HG03135 (cell line): ENCODE data around the gene OPN4.
A peak's percentile ranks its signal among the peaks of the same experiment; 100 is the strongest.

Source experiments
- ATAC-seq: cut with Tn5 transposase; IDR thresholded peaks from one replicate; pipeline ENCODE4 v1.9.1; 2021; ENCODE audit warnings: mild to moderate bottlenecking, moderate library complexity; ENCODE audit not compliant: unreplicated experiment

OPN4 gene

GRCh38 chr10:86698207-86698940 lies 44.0 kb downstream of the OPN4 start:
- ATAC-seq, result no peak

- ATAC-seq, result no peak
Observed at GRCh38 chr10:86699125-86699524, 44.8 kb downstream of the OPN4 start.

- ATAC-seq, result no peak
Observed at GRCh38 chr10:86699541-86699940, 45.2 kb downstream of the OPN4 start.

- no peak for ATAC-seq
Observed at GRCh38 chr10:86699991-86700840, 45.9 kb downstream of the OPN4 start.

DNA sequence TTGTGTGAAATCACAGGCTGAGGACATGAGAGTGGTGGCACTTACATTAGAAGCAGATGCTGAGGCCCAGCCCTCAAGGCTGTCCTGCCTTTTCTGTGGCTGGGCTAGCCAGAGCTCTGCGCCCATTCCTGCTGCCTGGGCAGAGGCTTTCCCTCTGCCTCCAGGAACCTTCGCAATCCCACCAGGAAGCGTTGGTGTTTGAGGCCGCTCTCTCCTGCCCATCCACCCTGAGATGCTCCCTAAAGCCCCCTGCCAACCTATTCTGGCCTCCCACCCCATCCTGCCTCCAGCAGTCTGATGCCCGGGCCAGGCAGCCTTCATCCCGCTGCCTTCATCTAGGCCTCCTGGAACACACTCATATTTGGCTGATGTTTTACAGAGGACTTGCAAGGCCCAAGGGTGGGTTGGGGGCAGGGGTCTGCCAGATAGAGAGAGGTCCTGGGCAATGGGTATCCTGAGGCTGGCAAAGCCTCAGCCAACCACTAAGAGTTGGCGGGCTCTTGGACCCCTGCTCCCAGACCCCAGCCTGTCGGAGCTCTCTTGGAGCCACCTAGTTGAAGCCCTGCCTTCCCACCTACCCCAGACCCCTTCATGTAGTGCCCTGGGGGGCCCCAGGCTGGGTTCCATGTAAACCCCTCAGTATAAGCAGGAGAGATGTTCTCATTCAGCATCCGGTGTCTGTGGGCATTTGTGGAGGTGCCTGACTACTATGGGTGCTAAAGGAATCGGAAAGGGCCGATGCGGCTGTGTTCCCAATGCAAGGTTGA lies 46.7 kb downstream of the OPN4 start:
- ATAC-seq, result no peak

GRCh38 chr10:86703176-86703575 lies 48.8 kb downstream of the OPN4 start:
- ATAC-seq, result no peak

DNA sequence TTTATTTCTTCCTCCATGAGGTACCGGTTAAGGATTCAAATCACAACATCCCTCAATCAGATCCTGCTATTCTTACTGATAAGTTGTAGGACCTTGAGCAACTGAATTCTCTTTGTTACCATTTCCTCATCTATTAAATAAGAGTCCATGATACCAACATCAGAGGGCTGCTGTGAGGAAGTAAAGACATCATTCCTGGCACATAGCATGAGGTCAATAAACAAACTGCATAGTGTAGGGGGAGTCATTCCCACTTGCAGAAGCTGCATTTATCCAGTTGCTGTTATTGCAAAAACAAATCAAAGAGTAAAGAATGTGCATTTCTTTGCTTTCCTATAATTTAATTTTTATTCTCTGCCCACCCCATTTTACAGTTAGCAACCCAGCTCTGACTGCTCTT lies 50.8 kb downstream of the OPN4 start:
- no peak for ATAC-seq

- ATAC-seq, result no peak
Observed at GRCh38 chr10:86705905-86706304, 51.6 kb downstream of the OPN4 start.

DNA sequence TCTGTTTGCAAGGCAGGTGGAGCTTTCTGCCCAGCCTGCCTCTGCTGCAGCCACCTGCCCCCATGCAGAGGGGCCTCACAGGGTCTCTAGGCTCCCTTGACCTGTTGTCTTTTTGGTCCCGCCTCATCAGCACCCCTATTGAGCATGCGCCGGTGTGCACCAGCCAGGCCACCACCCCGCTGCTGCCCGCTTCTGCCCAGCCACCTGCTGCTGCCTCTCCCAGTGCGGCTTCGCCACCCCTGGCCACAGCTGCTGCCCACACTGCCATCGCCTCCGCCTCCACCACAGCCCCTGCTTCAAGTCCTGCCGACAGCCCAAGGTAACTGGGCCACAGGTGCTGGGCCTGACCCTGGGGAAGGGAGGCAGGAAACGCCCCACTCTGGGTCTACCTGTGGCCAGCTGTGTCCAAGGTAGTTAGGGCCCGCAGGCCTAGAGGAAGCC lies 52.1 kb downstream of the OPN4 start:
- ATAC-seq, result no peak

- no peak for ATAC-seq
Observed at GRCh38 chr10:86706977-86707376, 52.6 kb downstream of the OPN4 start.

DNA sequence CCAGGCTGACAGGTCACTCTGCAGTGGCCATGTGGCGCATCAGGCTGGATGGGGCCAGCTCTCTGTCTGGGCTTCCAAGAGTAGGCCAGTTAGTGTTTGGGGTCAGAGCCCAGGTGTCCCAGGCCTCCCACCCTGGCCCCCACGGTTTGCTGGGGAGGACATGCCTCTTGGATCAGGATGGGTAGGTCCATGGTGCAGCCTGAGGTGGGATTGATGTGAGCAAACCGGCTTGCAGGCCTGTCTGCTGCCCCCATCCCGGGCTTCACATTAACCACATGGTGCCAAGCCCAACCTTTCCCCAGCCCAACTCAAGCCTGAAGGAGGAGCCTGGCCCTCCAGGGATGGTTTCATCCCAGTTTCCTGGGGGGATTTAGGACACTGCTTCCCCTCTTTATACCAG lies 53.2 kb downstream of the OPN4 start:
- no peak for ATAC-seq

- no peak for ATAC-seq
Observed at GRCh38 chr10:86708068-86708782, 53.9 kb downstream of the OPN4 start.

DNA sequence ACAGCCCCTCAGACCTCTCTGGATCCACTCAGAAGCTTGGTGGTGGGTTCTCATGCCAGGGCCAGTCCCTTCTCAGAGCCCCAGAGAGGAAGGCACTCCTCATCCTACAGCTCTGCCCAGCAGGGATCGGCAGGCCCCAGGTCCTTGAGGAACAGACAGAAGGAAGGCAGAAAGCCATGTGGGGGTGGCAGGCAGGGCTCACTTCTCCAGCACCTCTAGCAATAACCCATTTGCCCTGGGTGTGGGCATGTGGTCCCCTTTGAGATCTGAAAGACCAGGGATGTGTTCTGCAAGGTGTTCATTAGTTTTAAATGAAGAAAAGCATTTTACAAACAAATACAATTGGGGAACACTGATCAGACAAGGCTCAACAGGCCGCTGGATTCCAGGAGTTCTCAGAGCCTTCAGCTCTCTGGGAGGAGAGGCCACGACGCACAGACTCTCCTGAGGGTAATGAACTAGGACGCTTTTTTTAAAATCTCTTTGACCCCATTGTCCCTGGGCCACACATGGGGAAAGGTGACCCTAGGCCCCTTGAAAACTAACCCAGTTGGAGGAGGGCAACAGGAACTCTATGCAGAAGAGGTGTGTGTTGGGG lies 54.5 kb downstream of the OPN4 start:
- ATAC-seq, result no peak

DNA sequence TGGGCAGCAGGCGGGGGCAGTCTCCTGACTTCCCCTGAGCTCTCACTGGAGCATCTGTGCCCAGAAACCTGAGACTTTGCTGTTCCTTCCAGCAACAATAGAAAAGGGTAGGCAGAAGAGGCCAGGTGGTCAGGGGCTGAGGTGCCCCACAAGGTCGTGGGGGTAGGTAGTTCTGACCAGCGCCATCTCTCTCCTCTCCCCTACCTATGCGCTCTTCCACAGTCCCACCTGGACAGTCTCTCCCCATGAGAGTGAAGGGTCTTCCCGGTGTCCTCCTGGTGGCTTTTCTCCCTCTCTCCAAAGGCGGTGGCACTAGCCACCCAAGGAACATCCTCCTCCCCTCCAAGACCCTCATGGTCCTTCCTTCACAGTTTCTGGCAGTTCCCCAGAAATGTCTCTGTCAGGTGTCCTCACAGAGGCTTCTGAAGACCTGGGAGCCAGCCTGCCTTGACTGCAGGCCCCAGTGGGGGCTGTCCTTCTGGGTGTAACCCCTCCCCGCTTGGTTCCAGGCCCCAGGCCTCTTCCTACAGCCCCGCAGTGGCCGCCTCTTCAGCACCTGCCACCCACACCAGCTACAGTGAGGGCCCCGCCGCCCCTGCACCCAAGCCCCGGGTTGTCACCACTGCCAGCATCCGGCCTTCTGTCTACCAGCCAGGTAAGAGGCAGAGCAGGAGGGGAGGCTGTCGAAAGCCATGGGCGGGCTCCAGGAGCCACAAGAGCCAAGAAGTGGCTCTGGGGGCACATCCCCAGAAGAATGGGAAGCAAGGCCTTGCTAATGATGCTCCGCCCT lies 55.2 kb downstream of the OPN4 start:
- ATAC-seq, result no peak

GRCh38 chr10:86710987-86711512 lies 56.7 kb downstream of the OPN4 start:
- peak; percentile 86 for ATAC-seq

DNA sequence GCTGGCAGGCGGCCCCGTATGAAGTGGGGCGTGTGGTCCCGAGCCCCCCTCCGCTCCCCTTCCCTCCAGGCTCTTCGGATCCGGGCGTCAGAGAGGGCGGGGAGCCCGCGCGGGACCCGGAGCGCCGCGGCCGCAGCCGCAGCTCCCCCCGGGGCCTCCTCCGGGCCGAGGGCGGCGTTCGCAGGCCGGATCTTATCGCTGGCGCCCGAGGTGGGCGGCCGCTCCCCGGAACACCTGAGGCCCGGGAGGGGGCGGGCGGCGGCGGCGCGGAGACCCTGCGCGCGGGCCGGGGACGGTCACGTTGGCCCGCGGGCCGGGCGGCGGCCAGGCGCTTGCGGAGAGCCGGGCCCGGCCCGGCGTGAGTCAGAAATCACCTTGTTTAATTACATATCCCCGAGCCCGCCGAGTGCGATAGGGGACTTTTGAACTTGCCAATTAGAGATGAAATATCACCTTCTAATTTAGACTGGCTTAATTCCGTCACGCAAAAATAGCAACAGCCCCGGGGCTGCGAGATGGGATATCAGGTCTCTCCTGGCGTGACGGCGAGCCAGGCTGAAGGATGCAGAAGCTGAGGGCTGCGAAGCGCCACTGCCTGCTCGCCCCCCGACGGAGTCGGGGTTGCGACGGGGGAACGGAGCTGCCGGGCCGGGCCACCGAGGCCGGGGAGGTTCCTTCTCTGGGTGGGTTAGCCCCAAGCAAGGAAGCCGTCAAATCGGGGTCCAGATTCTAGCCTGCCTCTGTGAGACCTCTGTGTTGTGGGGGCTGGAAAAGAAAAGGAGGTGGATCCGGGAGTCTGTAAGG lies 57.4 kb downstream of the OPN4 start:
- ATAC-seq, result peak; percentile 48

DNA sequence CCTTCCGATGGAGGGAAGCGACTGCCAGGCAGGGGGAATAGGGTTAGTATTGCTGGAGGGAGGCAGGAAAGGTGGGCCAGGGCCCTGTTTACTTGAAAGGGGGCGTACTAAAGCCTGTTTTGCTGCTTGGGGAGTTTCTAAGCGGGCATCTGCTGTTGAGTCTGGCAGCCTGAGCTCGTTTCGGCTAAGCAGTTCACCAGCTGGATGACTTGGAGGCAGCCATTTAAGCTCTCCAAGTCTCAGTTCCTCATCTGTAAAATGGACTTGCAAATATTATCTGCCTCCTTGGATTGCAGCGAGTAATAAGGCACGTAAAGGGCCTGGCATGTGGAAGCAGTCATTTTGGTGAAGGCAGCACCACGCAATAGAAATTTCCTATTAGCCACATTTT lies 58.0 kb downstream of the OPN4 start:
- ATAC-seq, result peak; percentile 20

DNA sequence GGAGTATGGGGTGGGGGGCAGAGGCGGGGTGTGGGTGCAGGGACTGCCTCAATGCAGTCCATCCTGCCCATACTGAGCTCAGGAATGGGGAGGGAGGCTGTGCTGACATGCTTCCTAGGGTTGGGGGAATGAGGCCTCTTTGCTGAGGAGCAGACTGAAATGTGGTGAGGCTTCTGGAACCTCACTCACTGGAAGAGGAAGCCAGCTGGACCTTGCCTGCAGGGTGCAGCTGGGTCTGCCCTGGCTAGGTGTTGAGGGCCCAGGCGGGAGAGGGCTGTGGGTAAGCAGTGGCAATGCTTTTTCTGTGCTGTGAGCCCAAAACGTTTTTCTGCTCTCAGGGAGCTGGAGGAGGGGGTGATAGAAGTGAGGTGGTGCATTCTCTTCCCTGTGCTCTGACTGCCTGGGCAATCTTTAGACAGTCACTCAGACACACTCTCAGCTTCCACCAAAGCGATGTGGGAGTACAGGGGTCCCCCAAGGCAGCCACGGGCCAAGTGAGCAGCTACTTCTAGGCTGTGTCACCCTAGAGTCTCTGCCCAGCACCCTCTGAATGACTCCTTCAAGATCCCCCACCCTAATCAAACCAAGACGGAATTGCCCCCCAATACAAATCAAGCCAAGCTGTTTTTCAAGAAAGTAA lies 60.9 kb downstream of the OPN4 start:
- ATAC-seq, result no peak
